ENCODE data around the gene CDH4. TPM values are rescaled to one million over a fixed set of nuclear protein-coding genes. Genes with fewer than 3 reads are reported as not detected.

CDH4 gene
- total RNA-seq, 1 donor from 2014 or later: 0.06 TPM

- intact Hi-C loops (cut with DNase I): no loop called here
- Histone ChIP-seq H3K9me3 (no peaks in the 10 kb centered on the region), H3K4me1 (no peaks in the 10 kb centered on the region), H3K27ac (no peak overlapping the region), H3K4me3 (no peak overlapping the region), H3K27me3 (ENCODE audit: low read depth) (no peaks in the 10 kb centered on the region), H3K36me3 (no peaks in the 10 kb centered on the region)
- no peak for ATAC-seq
- TF ChIP-seq, protein P1, sequence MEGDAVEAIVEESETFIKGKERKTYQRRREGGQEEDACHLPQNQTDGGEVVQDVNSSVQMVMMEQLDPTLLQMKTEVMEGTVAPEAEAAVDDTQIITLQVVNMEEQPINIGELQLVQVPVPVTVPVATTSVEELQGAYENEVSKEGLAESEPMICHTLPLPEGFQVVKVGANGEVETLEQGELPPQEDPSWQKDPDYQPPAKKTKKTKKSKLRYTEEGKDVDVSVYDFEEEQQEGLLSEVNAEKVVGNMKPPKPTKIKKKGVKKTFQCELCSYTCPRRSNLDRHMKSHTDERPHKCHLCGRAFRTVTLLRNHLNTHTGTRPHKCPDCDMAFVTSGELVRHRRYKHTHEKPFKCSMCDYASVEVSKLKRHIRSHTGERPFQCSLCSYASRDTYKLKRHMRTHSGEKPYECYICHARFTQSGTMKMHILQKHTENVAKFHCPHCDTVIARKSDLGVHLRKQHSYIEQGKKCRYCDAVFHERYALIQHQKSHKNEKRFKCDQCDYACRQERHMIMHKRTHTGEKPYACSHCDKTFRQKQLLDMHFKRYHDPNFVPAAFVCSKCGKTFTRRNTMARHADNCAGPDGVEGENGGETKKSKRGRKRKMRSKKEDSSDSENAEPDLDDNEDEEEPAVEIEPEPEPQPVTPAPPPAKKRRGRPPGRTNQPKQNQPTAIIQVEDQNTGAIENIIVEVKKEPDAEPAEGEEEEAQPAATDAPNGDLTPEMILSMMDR (IDR thresholded peaks at IDR 0.05): no peak
- DNase-seq: no peak
Observed at GRCh38 chr20:61408951-61409740, 157.1 kb downstream of the CDH4 start.

DNA sequence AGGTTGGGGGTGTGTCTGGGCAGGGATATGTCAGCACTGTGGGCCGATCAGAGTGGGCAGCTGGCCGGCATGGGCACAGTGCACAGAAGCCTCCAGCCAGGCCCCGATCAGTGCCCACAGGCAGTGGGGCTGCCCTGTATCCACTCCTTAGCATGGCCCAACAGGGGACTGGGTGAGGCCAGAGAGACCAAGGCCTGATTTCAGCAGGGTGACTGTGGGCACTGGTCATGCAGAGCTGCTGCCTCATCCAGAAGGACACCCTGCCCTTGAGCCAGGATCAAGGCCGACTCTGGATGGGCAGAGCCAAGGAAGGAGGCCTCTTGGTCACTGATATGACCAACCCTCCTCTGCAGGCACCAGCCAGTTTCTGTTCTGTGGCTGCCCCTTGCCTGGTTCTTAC lies 159.7 kb downstream of the CDH4 start:
- H3K9me3 ChIP-seq: no peaks in the 10 kb centered on the region

DNA sequence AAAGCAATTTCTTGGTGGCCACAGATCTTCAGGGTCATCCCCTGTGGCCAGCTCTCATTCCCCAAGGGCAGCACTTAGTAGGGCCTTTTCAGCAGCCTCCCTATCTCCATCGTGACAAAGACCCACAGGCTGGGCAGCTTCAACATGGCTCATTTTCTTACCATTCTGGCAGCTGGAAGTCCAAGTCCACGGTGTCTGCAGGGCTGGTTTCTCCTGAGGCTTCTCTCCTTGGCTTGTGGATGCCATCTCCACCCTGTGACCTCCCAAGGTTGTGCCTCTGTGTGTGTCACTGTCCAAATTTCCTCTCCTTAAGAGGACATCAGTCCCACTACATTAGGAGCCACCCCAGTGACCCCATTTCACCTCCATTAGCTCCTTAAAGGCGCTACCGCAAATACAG lies 161.7 kb downstream of the CDH4 start:
- H3K27me3 ChIP-seq (ENCODE audit: low read depth): no peaks in the 10 kb centered on the region
- TF ChIP-seq, protein P1 (IDR thresholded peaks at IDR 0.05): no peak
- no peak overlapping the region for H3K27ac ChIP-seq

More for the DNA sequence above, 159.7 kb downstream of the CDH4 start:
- H3K4me1 ChIP-seq: no peaks in the 10 kb centered on the region
- TF ChIP-seq, protein P1 (IDR thresholded peaks at IDR 0.05): no peak
- ATAC-seq (no peak), DNase-seq (no peak)
- intact Hi-C loops (cut with DNase I): no loop called here
- no peak overlapping the region for H3K27ac ChIP-seq
- no peaks in the 10 kb centered on the region for H3K36me3 ChIP-seq
- no peak overlapping the region for H3K4me3 ChIP-seq
- no peaks in the 10 kb centered on the region for H3K27me3 ChIP-seq (ENCODE audit: low read depth)

GRCh38 chr20:61414455-61414991 lies 162.5 kb downstream of the CDH4 start:
- no peaks in the 10 kb centered on the region for H3K9me3 ChIP-seq
- intact Hi-C loops (cut with DNase I): no loop called here
- no peak overlapping the region for H3K4me3 ChIP-seq
- DNase-seq (no peak), ATAC-seq (no peak)
- H3K4me1 ChIP-seq: no peaks in the 10 kb centered on the region
- H3K36me3 ChIP-seq: no peaks in the 10 kb centered on the region
- peaks cover 2% of the 10 kb centered on the region for H3K27me3 ChIP-seq (ENCODE audit: low read depth)
- TF ChIP-seq, protein P1 (IDR thresholded peaks at IDR 0.05): no peak
- no peak overlapping the region for H3K27ac ChIP-seq

More for the DNA sequence above, 161.7 kb downstream of the CDH4 start:
- no peaks in the 10 kb centered on the region for H3K36me3 ChIP-seq
- no peak overlapping the region for H3K4me3 ChIP-seq
- intact Hi-C loops (cut with DNase I): no loop called here
- DNase-seq: no peak
- ATAC-seq: no peak
- no peaks in the 10 kb centered on the region for H3K4me1 ChIP-seq
- H3K9me3 ChIP-seq: no peaks in the 10 kb centered on the region

GRCh38 chr20:61416546-61416945 lies 164.5 kb downstream of the CDH4 start:
- Histone ChIP-seq H3K9me3 (no peaks in the 10 kb centered on the region), H3K4me1 (no peaks in the 10 kb centered on the region), H3K4me3 (no peak overlapping the region), H3K36me3 (no peaks in the 10 kb centered on the region), H3K27me3 (ENCODE audit: low read depth) (peaks cover 4% of the 10 kb centered on the region), H3K27ac (no peak overlapping the region)
- DNase-seq (no peak), ATAC-seq (no peak)
- TF ChIP-seq, protein P1 (IDR thresholded peaks at IDR 0.05): no peak
- intact Hi-C loops (cut with DNase I): no loop called here
